A549 (cell line): ENCODE results near the gene FARSB. TPM values are rescaled to one million over a fixed set of nuclear protein-coding genes. Genes with fewer than 3 reads are reported as not detected.

Source experiments
- ATAC-seq, 2 experiments: fragments of 200-7000 bp in 1 of 2; fragments of >200 bp in 1 of 2; cut with Nextera tagmentation in 1 of 2; cut with Tn5 transposase in 1 of 2; 3 replicates each; pipeline versions ENCODE4 v1.8.0 to v1.9.1; 2018 to 2020; ENCODE audit warnings: mild to moderate bottlenecking in 1 of 2, moderate library complexity in 1 of 2
- CTCF ChIA-PET: fragments of 300-600 bp; sonication (Branson Sonifier 250); formaldehyde crosslinking; extraction: SDS; loops from one replicate; lab custom pipeline; 2021; ENCODE audit warnings: antibody characterized with exemption, inconsistent platforms; lab: Yijun Ruan, JAX
- POLR2A ChIA-PET: fragments of 350-600 bp; formaldehyde crosslinking; extraction: SDS; loops from one replicate; lab custom pipeline; 2021; ENCODE audit warnings: antibody characterized with exemption, inconsistent platforms; lab: Yijun Ruan, JAX
- DNase-seq, 2 experiments: peaks; one replicate each; pipeline versions ENCODE4 v3.0.0 to v3.0.0-alpha.2; 2011 to 2016; ENCODE audit warnings: low read depth in 1 of 2, low spot score in 1 of 2
- FAIRE-seq: peaks from 2 replicates; lab custom pipeline; 2011; peaks lifted over from hg19 to GRCh38; lab: Jason Lieb, UNC
- H3K27ac ChIP-seq, 2 experiments: fragments of >200 bp; sonication (Bioruptor Twin); formaldehyde crosslinking; 3 replicates each; pipeline ENCODE4 v1.5.1; 2016 to 2017
- H3K4me1 ChIP-seq: fragments of >200 bp; sonication (Bioruptor Twin); formaldehyde crosslinking; 3 replicates; pipeline ENCODE4 v1.6.1; 2016
- H3K4me2 ChIP-seq: fragments of >200 bp; sonication (Bioruptor Twin); formaldehyde crosslinking; 3 replicates; pipeline ENCODE4 v1.6.1; 2016
- H3K4me3 ChIP-seq: fragments of >200 bp; sonication (Bioruptor Twin); formaldehyde crosslinking; 3 replicates; pipeline ENCODE4 v1.5.1; 2016
- H3K9me3 ChIP-seq: fragments of >200 bp; sonication (Bioruptor Twin); formaldehyde crosslinking; 3 replicates; pipeline ENCODE4 v1.6.1; 2016
- ATOH8 ChIP-seq: fragments of 250-450 bp; sonication (Bioruptor Pico); IDR thresholded peaks from 2 replicates; pipeline ENCODE4 v1.5.0; 2020; ENCODE audit warnings: low read depth, mild to moderate bottlenecking, moderate library complexity
- CHD4 ChIP-seq: fragments of 200-600 bp; sonication (generic); IDR thresholded peaks from 2 replicates; pipeline ENCODE4 v1.6.1; 2016; ENCODE audit warnings: antibody characterized with exemption, mild to moderate bottlenecking, borderline replicate concordance
- CTCF ChIP-seq: fragments of >200 bp; sonication (Bioruptor Twin); formaldehyde crosslinking; IDR thresholded peaks from 3 replicates; pipeline ENCODE4 v1.5.1; 2016
- FOXS1 ChIP-seq: fragments of 250-450 bp; sonication (Bioruptor Pico); IDR thresholded peaks from 2 replicates; pipeline ENCODE4 v1.5.0; 2020; ENCODE audit warnings: mild to moderate bottlenecking, moderate library complexity
- HOXA7 ChIP-seq: fragments of 250-450 bp; sonication (Bioruptor Pico); IDR thresholded peaks from 2 replicates; pipeline ENCODE4 v1.5.0; 2020; ENCODE audit warnings: mild to moderate bottlenecking, moderate library complexity
- HOXB13 ChIP-seq: fragments of 250-450 bp; sonication (Bioruptor Pico); IDR thresholded peaks from 2 replicates; pipeline ENCODE4 v1.5.0; 2020; ENCODE audit warnings: low read depth, mild to moderate bottlenecking, moderate library complexity
- JUN ChIP-seq, 2 experiments: fragments of >200 bp; sonication (Bioruptor Twin); formaldehyde crosslinking; IDR thresholded peaks; 2 replicates in 1 of 2; 3 replicates in 1 of 2; pipeline ENCODE4 v1.6.1; 2016 to 2017
- KDM1A ChIP-seq: fragments of 200-600 bp; sonication (generic); IDR thresholded peaks from 2 replicates; pipeline ENCODE4 v1.6.1; 2016; ENCODE audit warnings: low read depth, mild to moderate bottlenecking
- MAFK ChIP-seq: fragments of 450-650 bp; IDR thresholded peaks from 2 replicates; pipeline ENCODE4 v1.6.1; 2014; ENCODE audit not compliant: partially characterized antibody
- MAZ ChIP-seq: fragments of 150-350 bp; IDR thresholded peaks from 2 replicates; pipeline ENCODE4 v1.6.1; 2014; ENCODE audit warnings: antibody characterized with exemption, low read depth, low read length, borderline replicate concordance
- MYC ChIP-seq: IDR thresholded peaks from 2 replicates; pipeline ENCODE4 v1.6.1; 2012; ENCODE audit warnings: mild to moderate bottlenecking, inconsistent platforms, low read length, improper control_type of control experiment, borderline replicate concordance
- NFE2L2 ChIP-seq: fragments of 150-350 bp; conservative IDR thresholded peaks from 2 replicates; pipeline ENCODE4 v1.6.1; 2014; ENCODE audit warnings: low read length
- RCOR1 ChIP-seq: fragments of 150-350 bp; IDR thresholded peaks from 2 replicates; pipeline ENCODE4 v1.6.1; 2014; ENCODE audit warnings: antibody characterized with exemption, low read length, low read depth
- RFX5 ChIP-seq: fragments of 450-650 bp; IDR thresholded peaks from 2 replicates; pipeline ENCODE4 v1.7.1; 2014; ENCODE audit warnings: antibody characterized with exemption, mild to moderate bottlenecking, moderate library complexity
- TP53 ChIP-seq: fragments of 250-450 bp; sonication (Bioruptor Pico); IDR thresholded peaks from 2 replicates; pipeline ENCODE4 v1.5.0; 2021; ENCODE audit warnings: mild to moderate bottlenecking, moderate library complexity
- USF2 ChIP-seq: fragments of 450-650 bp; IDR thresholded peaks from 2 replicates; pipeline ENCODE4 v1.6.1; 2014; ENCODE audit warnings: antibody characterized with exemption
- WGBS: methylation state at CpG from one replicate; pipeline ENCODE4 v1.1.6; 2017; ENCODE audit errors: missing lambda C conversion rate; 5-methylcytosine and 5-hydroxymethylcytosine counted together
- polyA plus RNA-seq, 4 experiments: library from polyadenylated mRNA; depleted of rRNA in 3 of 4; stranded (reverse); fragments of >200 nt; fragmentation: RNase III in 1 of 4; extraction: RNeasy Plus Mini Kit Qiagen cat#74134 plus additional on column Dnase treatment in 1 of 4; gene quantifications; 2 replicates in 3 of 4; 3 replicates in 1 of 4; pipeline ENCODE4 v1.2.3, GENCODE V29; 2011 to 2017
- TF ChIP-seq, protein P1 (sequence below): fragments of 150-350 bp; IDR thresholded peaks from 2 replicates; pipeline ENCODE4 v1.6.1; 2014; ENCODE audit warnings: low read depth, mild to moderate bottlenecking, low read length
- TF ChIP-seq, protein P2 (sequence below): fragments of >200 bp; sonication (Bioruptor Twin); formaldehyde crosslinking; IDR thresholded peaks from 2 replicates; pipeline ENCODE4 v1.6.1; 2016

The FARSB gene
- polyA plus RNA-seq, 2 of the 4 experiments (the other 2 are of a cell fraction): 41.0 to 77.4 TPM

- Histone ChIP-seq H3K9me3 (no peaks in the 10 kb centered on the region), H3K4me3 (peak overlapping the region; percentile 77), H3K27ac (peak overlapping the region; percentile 95 to 96), H3K4me1 (peaks cover 16% of the 10 kb centered on the region), H3K4me2 (peak overlapping the region; percentile 97)
- POLR2A ChIA-PET: interaction anchor here (0.6 to 1.1 kb wide), 3 partner anchors 15 to 205 kb away, joined by 3 to 4 read pairs (median 3); no protein-coding TSS in a partner anchor
- DNase-seq: no peak
- CTCF ChIA-PET: interaction anchor here (1.2 kb wide), 1 partner anchor 34 kb away, joined by 5 read pairs; no protein-coding TSS in a partner anchor
- ATAC-seq: peak; percentile 42 to 64; a peak in 5 of 6 replicates
- 15% methylated on average over 13 of the region's 13 CpGs for WGBS
- FAIRE-seq: no peak
- TF ChIP-seq MAZ: 0 out of 2 replicates have a peak, but pooled peaks have one; percentile 7
- TF ChIP-seq HOXA7: no peak
Measured at GRCh38 chr2:222656526-222657446, 894 bp upstream of the FARSB start.

- Histone ChIP-seq H3K4me2 (0 out of 3 replicates have a peak overlapping the region, but pooled peaks have one; percentile 97), H3K27ac (no peak overlapping the region), H3K9me3 (no peaks in the 10 kb centered on the region), H3K4me3 (no peak overlapping the region), H3K4me1 (peaks cover 16% of the 10 kb centered on the region)
- no peak for ATAC-seq
- CTCF ChIA-PET: interaction anchor here (1.1 kb wide), 1 partner anchor 37 kb away, joined by 3 read pairs; no protein-coding TSS in a partner anchor
- FAIRE-seq: no peak
- POLR2A ChIA-PET: no interaction called here
- no peak for DNase-seq
- TF ChIP-seq MAZ (no peak), TP53 (no peak), HOXB13 (CRISPR knock-in tag) (no peak), NFE2L2 (no peak), KDM1A (no peak), MYC (no peak), MAFK (no peak), CHD4 (no peak), CTCF (no peak), RFX5 (no peak), ATOH8 (CRISPR knock-in tag) (no peak)
- TF ChIP-seq, protein P1, sequence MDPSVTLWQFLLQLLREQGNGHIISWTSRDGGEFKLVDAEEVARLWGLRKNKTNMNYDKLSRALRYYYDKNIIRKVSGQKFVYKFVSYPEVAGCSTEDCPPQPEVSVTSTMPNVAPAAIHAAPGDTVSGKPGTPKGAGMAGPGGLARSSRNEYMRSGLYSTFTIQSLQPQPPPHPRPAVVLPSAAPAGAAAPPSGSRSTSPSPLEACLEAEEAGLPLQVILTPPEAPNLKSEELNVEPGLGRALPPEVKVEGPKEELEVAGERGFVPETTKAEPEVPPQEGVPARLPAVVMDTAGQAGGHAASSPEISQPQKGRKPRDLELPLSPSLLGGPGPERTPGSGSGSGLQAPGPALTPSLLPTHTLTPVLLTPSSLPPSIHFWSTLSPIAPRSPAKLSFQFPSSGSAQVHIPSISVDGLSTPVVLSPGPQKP: no peak
Measured at GRCh38 chr2:222653280-222653679, 2.6 kb downstream of the FARSB start.

- CTCF ChIA-PET: interaction anchor here (1.1 kb wide), 1 partner anchor 38 kb away, joined by 3 read pairs; no protein-coding TSS in a partner anchor
- ATAC-seq (no peak), DNase-seq (no peak), FAIRE-seq (no peak)
- TF ChIP-seq NFE2L2 (no peak), ATOH8 (CRISPR knock-in tag) (no peak), MYC (no peak), RCOR1 (no peak), FOXS1 (CRISPR knock-in tag) (no peak), JUN (IDR thresholded peaks at IDR 0.05) (no peak), USF2 (no peak), CTCF (no peak)
- TF ChIP-seq, protein P2, sequence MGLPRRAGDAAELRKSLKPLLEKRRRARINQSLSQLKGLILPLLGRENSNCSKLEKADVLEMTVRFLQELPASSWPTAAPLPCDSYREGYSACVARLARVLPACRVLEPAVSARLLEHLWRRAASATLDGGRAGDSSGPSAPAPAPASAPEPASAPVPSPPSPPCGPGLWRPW: no peak
- H3K4me1 ChIP-seq: peaks cover 16% of the 10 kb centered on the region
- no peaks in the 10 kb centered on the region for H3K9me3 ChIP-seq
- POLR2A ChIA-PET: no interaction called here
- H3K4me3 ChIP-seq: no peak overlapping the region
- WGBS: 83% methylated on average over 8 of the region's 8 CpGs
- no peak overlapping the region for H3K27ac ChIP-seq
- H3K4me2 ChIP-seq: no peak overlapping the region
Measured at GRCh38 chr2:222652491-222653255, 3.2 kb downstream of the FARSB start.
